OCI-LY3 (cell line): ENCODE measurements around the gene VWC2.

ENCODE experiments used
- CTCF ChIP-seq: fragments of 200-600, 300-600 bp; sonication (generic); IDR thresholded peaks from 2 replicates; pipeline ENCODE4 v1.5.1; 2014; ENCODE audit warnings: antibody characterized with exemption, low read length, low read depth
- EZH2phosphoT487 ChIP-seq: fragments of 200-600 bp; shearing (Covaris generic); IDR thresholded peaks from 2 replicates; pipeline ENCODE4 v1.6.1; 2018; ENCODE audit warnings: antibody characterized with exemption, mixed run types, low read depth

GRCh38 chr7:49876202-49876601 is 102.8 kb downstream of the VWC2 start:
- TF ChIP-seq EZH2phosphoT487 (no peak), CTCF (no peak)
